Fibroblast of pulmonary artery (primary cell): ENCODE results near the gene SDF4.

Source experiments
- DNase-seq: peaks from one replicate; pipeline ENCODE4 v3.0.0-alpha.2; 2010; ENCODE audit warnings: low read depth
- H3K4me3 ChIP-seq: replicated peaks from 2 replicates; pipeline ENCODE4 v1.5.1; 2011; ENCODE audit warnings: low read depth, mild to moderate bottlenecking, control low read depth, low read length, moderate library complexity
- CTCF ChIP-seq: IDR thresholded peaks from 2 replicates; pipeline ENCODE4 v1.5.1; 2011; ENCODE audit warnings: mild to moderate bottlenecking, control low read depth, low read length, inconsistent platforms; ENCODE audit errors: missing control alignments

SDF4 gene

DNA sequence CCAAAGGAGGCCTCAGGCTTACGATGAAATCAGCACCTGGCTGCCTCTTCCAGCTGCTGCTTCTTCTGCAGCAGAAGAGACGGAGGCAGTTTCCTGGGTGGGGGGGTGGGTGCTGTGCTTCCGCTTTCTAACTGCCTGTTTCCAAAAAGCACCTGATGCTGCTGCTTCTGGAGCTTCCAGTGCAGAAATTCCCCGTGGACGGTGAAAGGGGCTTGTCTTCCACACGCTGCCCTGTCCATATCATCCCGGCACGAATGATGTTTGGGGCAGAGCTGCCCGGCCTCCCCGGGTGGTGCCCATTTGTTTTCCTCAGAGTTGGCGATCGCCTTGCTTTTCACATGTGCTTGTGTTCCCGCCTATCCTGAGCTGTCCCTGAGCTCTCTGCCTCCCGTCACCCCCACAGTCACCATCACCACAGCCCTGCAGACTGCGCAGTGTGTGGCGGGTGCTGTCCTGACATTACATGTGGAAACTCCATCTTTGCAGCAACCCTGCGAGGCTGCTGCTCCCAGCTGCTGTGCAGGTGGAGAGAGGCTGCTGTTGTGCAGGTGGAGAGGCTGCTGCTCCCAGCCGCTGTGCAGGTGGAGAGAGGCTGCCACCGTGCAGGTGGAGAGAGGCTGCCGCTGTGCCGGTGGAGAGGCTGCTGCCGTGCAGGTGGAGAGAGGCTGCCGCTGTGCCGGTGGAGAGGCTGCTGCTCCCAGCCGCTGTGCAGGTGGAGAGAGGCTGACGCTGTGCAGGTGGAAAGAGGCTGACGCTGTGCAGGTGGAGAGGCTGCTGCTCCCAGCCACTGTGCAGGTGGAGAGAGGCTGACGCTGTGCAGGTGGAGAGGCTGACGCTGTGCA is 56.4 kb downstream of the SDF4 start:
- H3K4me3 ChIP-seq = no peak overlapping the region
- no peak for DNase-seq
- TF ChIP-seq CTCF = no peak

DNA sequence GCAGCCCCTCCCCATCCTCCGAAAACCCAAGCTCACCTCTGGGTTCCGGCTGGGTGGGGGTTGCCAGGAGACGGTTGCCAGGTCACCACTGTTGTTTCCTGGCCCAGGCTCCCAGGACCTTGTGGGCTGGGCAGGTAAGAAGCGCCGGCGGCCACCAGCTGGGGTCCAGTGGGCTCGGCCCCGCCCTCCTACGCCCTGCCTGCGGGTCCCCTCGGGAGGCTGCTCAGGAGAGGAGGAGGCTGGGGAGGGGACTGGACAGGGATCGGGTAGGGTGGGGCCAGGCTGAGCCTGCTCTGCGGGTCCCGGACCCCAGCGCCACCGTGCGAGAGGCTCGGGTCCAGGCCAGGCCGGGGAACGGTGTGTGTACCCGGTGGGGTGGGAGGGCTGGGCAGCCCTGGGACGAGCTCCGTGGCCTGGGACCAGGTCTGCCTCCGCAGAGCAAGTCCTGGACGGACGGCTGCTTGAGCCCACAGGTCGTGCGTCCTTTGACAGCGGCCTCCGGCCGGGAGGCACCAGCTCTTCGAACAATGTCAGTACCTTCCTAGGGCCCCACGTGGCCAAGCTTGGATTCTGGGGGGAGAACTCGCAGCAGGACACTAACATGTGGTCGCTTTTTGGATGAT is 57.9 kb downstream of the SDF4 start, which contains the start of gene TTLL10:
TSS of gene TTLL10 (plus strand) at position 88 of the 623 bp plus-strand sequence. CDS start 5,336 bp downstream, outside the sequence.
- no peak for DNase-seq
- no peak for TF ChIP-seq CTCF
- H3K4me3 ChIP-seq = no peak within 1 kb of the TSS

DNA sequence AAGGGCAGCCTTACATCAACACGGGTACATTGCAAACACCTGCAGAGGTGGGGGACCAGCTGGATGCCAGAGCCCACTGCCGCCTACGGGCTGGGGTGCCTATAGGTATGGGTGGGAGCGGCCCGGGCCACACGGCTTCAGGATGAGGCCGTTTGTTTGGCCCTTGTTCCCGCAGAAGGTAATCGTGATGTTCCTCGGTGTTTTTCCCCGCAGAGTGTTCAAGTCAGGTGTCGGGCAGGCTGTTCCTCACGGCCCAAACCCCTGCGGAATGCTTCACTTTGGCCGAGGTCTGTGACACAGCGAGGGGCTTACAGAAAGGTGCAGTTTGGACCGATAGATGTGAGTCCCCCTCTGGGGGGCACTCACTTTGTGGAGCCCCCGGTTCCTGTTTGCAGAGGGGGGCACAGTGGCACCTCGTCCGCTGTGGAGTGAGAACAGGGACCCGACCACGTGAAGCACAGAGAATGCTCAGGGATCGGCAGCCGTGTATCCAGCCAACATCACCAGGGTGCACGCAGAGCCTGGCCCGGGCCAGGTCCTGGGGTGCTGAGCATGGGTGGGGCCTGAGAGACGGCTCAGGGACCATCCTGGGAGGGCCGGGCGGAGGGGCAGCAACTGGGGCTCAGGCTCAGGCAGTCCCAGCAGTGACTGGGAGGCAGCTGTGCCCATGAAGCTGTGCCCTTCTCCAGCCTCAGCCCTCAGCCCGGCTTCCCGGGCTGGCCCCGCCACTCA is 58.6 kb downstream of the SDF4 start:
- TF ChIP-seq CTCF = no peak
- no peak overlapping the region for H3K4me3 ChIP-seq

DNA sequence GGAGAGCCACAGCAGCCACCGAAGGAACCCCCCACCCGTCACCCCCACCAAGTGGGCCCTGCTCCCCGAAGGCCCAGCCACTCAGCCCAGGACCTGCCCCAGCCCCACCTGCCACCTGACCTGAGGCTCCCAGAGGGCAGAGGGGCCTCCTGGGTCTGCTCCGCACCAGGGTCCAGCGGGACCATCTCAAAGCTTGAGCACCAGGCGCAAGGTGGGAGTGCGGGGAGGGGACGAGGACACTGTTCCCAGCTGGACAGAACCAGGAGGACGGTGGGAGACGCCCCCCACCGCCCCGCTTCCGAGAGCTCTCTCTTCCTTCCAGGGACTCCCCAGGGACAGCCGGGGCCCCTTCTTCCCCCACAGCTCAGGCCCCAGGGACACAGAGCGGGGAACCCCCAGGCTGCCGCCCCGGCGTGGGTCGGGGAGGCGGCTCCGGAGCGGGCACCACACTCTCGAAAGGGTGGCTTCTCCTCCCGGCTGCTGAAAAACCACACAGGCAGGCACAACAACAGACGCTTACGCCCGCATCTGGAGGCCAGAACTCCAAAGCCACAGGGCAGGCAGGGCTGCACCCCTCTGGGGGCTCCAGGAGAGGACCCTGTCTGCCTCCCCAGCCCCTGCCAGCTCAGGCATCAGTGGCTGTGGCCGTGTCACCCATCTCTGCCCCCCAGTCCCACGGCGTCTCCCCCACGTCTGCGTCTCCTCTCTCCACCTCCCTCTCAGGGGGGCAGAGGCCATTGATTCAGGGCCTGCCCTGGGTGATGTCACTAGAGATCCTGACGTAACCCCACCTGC is 60.1 kb downstream of the SDF4 start:
- no peak for TF ChIP-seq CTCF
- DNase-seq = no peak

More for the DNA sequence above, 58.6 kb downstream of the SDF4 start:
- DNase-seq = no peak

DNA sequence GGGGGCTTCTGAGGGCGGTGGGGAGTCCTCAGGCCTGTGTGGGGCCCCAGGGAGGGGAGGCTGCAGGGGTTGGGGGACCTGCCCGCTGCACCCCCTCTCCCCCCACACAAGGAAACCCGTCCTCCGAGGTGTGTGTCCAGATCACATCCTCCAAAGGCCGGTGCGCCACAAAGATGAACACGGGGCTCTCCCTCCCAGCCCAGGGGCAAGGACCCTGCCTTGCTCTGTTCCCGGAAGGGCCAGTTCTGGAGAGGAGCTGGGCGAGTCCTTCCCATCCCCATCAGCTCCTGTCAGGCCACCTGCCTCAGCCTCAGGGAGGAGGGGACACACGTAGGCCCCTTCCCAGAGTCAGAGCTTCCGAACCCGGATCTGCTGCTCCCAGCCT is 60.6 kb downstream of the SDF4 start:
- H3K4me3 ChIP-seq = no peak overlapping the region
- DNase-seq = no peak
- no peak for TF ChIP-seq CTCF

More for the DNA sequence above, 60.1 kb downstream of the SDF4 start:
- no peak overlapping the region for H3K4me3 ChIP-seq
